ENCODE measurements around the gene TSEN2. TPM values are rescaled to one million over a fixed set of nuclear protein-coding genes. Genes with fewer than 3 reads are reported as not detected.

The TSEN2 gene
- total RNA-seq, 1 experiment from 2014 or later: 22.0 TPM

DNA sequence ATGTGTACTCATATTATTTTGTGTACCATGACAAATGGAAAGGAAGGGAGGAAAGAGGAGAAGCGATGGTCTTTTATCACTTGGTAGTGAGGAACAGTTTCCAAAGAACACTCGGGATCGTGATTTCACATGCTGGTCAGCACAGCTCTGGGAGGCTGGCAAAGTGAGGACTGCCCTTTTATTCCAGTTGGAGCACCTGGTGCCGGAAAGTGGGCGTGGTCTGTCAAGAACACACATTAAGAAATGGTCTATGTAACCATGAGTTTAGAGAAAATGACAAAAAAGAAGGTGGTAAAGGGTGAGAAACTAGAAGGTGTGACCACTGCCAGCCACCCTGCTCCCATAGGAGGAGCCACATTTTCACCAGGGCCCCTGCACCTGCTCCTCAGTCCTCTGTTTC is 7.0 kb upstream of the TSEN2 start:
- no peaks in the 10 kb centered on the region for H4K20me1 ChIP-seq (ENCODE audit: control insufficient read depth, insufficient read depth, insufficient read length)
- Mint-ChIP-seq H3K4me3 (no peak overlapping the region), H3K9me3 (no peaks in the 10 kb centered on the region), H3K4me1 (peaks cover 3 to 16% of the 10 kb centered on the region in 2 experiments), H3K27ac (no peak overlapping the region), H3K36me3 (ENCODE audit: insufficient read depth in 1 of 3, low read depth in 3 of 3) (no peaks in the 10 kb centered on the region), H3K27me3 (ENCODE audit: low read depth) (no peaks in the 10 kb centered on the region; the same call in 1 of the 2 replicates)
- H3K18ac ChIP-seq (ENCODE audit: insufficient read length, low read depth, low read length): no peak overlapping the region
- no peak overlapping the region for H3K56ac ChIP-seq (ENCODE audit: insufficient read length, low read depth, low read length)
- H3K4me2 ChIP-seq (ENCODE audit: insufficient read depth, insufficient read length, low read length): no peak overlapping the region
- H2AFZ ChIP-seq (ENCODE audit: low read length): no peak overlapping the region
- no peak overlapping the region for H4K8ac ChIP-seq (replicated peaks; ENCODE audit: insufficient read length, low read depth, low read length)
- H3K9ac ChIP-seq (ENCODE audit: extremely low read depth, insufficient read length, low read length): no peak overlapping the region
- H2BK120ac ChIP-seq (ENCODE audit: low read depth, low read length, poor library complexity, severe bottlenecking): no peak overlapping the region
- no peak overlapping the region for H3K27ac ChIP-seq (ENCODE audit: insufficient read length, low read depth, low read length)
- no peak overlapping the region for H3K4ac ChIP-seq (ENCODE audit: low read depth, low read length)
- no peaks in the 10 kb centered on the region for H3K79me2 ChIP-seq (ENCODE audit: insufficient read depth, low read length)
- no CpG with 5 or more reads among the region's 5 CpGs for WGBS (ENCODE audit: extremely low coverage, insufficient read length, low lambda C conversion rate)
- no peak overlapping the region for H4K5ac ChIP-seq (ENCODE audit: insufficient read length, low read depth, low read length)
- H3K23me2 ChIP-seq (ENCODE audit: insufficient read length, low read depth, low read length, poor library complexity, severe bottlenecking): no peaks in the 10 kb centered on the region
- no peak overlapping the region for H3K14ac ChIP-seq (ENCODE audit: insufficient read depth, low read length)
- no peaks in the 10 kb centered on the region for H3K79me1 ChIP-seq (ENCODE audit: insufficient read depth, low read depth, low read length, poor library complexity, severe bottlenecking)
- H3K9me3 ChIP-seq (ENCODE audit: control insufficient read depth, low read depth, low read length): no peaks in the 10 kb centered on the region
- no peak overlapping the region for H2BK15ac ChIP-seq (ENCODE audit: low read depth, low read length)
- H3T11ph ChIP-seq (ENCODE audit: low read length): no peak overlapping the region
- H3K23ac ChIP-seq (ENCODE audit: insufficient read length, low read depth, low read length): no peak overlapping the region
- no peak overlapping the region for H2BK12ac ChIP-seq (ENCODE audit: insufficient read length, low read depth, low read length)
- no peaks in the 10 kb centered on the region for H3K4me1 ChIP-seq (ENCODE audit: insufficient read depth, low read length)
- no peak overlapping the region for H2BK20ac ChIP-seq (ENCODE audit: low read depth, low read length, poor library complexity, severe bottlenecking)
- no peak for DNase-seq
- H3K27me3 ChIP-seq (ENCODE audit: insufficient read depth, low read length): no peaks in the 10 kb centered on the region
- no peak overlapping the region for H2AK5ac ChIP-seq (ENCODE audit: insufficient read length, low read length)
- H4K91ac ChIP-seq (ENCODE audit: insufficient read length, low read depth, low read length): no peak overlapping the region
- no peak overlapping the region for H2BK5ac ChIP-seq (ENCODE audit: insufficient read length, low read length)
- TF ChIP-seq, protein P1, sequence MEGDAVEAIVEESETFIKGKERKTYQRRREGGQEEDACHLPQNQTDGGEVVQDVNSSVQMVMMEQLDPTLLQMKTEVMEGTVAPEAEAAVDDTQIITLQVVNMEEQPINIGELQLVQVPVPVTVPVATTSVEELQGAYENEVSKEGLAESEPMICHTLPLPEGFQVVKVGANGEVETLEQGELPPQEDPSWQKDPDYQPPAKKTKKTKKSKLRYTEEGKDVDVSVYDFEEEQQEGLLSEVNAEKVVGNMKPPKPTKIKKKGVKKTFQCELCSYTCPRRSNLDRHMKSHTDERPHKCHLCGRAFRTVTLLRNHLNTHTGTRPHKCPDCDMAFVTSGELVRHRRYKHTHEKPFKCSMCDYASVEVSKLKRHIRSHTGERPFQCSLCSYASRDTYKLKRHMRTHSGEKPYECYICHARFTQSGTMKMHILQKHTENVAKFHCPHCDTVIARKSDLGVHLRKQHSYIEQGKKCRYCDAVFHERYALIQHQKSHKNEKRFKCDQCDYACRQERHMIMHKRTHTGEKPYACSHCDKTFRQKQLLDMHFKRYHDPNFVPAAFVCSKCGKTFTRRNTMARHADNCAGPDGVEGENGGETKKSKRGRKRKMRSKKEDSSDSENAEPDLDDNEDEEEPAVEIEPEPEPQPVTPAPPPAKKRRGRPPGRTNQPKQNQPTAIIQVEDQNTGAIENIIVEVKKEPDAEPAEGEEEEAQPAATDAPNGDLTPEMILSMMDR (conservative IDR thresholded peaks at IDR 0.05): no peak

Measured in H9 (cell line).